Inflammatory macrophage treated with lipopolysaccharide for 4 hours (primary cell): ENCODE data around the gene MCM9.
"Not testable (repeated sequence)": the region's sequence is repeated elsewhere in the genome, so short reads cannot be mapped to it uniquely, and the experiment has no call there.

Experiments used
- DNase-seq: peaks from one replicate; pipeline ENCODE4 v3.0.0-alpha.2; 2020

The MCM9 gene

DNA sequence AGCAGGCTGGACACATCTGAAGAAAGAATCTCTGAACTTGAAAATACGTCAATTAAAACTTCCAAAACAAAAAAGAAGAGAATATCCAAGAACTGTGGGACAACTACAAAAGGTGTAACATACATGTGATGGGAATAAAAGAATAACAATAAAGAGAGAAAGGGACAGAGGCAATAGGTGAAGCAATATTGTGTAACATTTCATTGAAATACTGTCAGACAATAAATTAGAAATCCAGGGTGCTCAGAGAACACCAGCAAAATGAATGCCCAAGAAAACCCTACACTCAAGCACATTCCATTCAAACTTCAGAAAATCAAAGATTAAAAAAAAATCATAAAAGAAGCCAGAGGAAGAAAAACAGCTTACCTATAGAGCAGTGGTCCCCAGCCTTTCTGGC, 74.6 kb downstream of the MCM9 start:
- no peak for DNase-seq

DNA sequence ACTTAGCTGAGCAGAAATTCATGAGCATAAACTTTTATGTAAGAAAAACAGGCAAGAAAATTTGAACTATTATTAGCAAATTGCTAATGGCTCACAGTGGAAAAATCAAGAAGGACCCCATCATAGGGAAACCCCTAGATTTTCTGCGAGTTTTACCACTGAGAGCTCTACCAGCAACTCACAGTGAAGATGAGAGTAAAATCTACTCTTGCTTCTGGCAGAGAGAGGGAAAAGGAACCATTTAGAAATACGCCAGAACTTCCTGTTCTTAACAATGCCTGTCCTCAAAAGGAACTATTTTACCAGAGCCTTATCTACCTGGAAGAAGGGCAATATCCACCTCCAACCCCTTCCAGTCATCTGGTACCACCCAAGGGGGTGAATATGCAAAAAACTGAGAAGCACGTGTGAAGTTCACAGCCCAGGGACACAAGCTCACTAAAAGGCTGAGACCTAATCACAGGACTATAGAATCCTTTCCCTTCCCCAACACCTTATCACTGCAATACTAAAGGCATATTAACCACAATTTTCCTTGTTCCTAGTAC, 75.4 kb downstream of the MCM9 start:
- peak; percentile 6 for DNase-seq

GRCh38 chr6:118856301-118856700, 78.7 kb downstream of the MCM9 start:
- DNase-seq = no peak

GRCh38 chr6:118853408-118853807, 81.6 kb downstream of the MCM9 start:
- DNase-seq = no peak

DNA sequence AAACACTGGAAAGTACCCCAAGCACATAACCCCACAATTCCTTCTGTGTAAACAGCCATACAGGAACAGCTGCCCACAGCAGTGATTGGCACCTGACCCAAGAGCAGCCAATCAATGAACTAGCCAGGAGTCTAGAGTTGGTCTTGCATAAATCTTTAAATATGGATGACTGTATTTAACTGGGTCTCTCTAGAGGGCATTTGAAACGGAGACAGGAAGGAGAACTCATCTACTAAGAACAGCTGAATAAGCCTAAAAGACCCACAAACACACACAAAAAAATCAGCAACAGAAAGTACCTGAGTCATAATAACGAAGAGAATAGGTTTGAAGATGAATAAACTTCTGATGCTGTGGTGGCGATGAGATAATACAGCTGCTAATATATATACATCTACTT, 90.0 kb downstream of the MCM9 start:
- no peak for DNase-seq

DNA sequence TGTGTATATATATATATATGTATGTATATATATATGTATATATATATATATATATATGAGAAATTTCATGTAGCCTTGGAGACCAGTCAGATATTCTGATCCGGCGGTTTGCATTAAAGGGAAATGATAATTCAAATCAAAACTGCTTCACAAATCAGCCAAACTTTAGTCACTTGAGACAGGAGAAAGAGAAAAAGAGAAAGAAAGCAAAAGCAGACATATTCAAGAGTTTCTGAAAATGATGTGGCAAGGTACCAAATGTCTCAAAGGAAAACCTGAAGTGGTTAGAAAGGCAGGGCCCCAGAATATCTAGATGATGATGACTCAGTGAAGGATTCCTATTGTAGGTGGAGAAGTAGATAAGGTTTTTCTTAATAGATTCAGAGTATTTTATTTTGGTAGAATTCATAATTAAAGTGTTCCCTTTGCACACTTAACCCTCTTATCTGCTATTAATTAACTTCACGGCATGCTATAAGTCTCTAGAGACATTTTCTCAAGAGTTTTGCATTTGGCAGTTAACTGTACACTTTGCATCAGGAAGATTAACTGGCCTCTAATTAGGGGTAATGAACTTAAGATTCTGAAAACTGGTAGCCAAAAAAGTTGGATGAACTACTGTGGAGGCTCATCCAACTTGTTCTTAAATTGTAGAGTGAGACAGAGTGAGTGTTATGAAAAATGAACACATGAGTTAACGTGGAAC, 91.1 kb downstream of the MCM9 start:
- peak; percentile 4 for DNase-seq

GRCh38 chr6:118830691-118831090, 104.3 kb downstream of the MCM9 start:
- no peak for DNase-seq

- DNase-seq = no peak
These were observed 105.0 kb downstream of the MCM9 start for GRCh38 chr6:118829817-118830478.

DNA sequence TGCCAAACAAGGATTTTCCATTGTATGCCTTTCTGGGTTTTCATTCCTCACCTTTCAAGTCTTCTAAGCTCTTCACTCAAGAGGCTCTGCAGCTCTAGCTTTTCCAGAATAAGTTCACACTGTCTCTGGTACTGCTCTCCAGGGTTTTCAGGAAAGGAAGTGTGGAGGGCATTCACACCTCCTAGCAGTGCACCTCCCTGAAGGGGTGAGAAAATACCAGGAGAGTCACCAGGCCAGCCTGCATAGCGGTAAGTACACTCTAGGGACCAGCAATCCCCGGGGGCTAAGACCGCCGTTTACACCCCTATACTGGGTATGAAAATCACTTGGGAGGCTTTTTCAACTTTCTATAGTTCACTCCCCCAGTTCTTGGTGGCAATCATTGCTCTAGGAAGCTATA, 108.9 kb downstream of the MCM9 start:
- DNase-seq = no peak

- no peak for DNase-seq
These were observed 109.3 kb downstream of the MCM9 start for GRCh38 chr6:118825661-118826060.

- DNase-seq = no peak
These were observed 119.5 kb downstream of the MCM9 start for GRCh38 chr6:118815495-118815894.

GRCh38 chr6:118813775-118814174, 121.2 kb downstream of the MCM9 start:
- DNase-seq = peak; percentile 40

- DNase-seq = no peak
These were observed 122.0 kb downstream of the MCM9 start for GRCh38 chr6:118812970-118813369.

GRCh38 chr6:118810420-118811027, 124.4 kb downstream of the MCM9 start:
- peak; percentile 32 for DNase-seq

GRCh38 chr6:118808793-118809638, 125.9 kb downstream of the MCM9 start:
- DNase-seq = peak; percentile 76

DNA sequence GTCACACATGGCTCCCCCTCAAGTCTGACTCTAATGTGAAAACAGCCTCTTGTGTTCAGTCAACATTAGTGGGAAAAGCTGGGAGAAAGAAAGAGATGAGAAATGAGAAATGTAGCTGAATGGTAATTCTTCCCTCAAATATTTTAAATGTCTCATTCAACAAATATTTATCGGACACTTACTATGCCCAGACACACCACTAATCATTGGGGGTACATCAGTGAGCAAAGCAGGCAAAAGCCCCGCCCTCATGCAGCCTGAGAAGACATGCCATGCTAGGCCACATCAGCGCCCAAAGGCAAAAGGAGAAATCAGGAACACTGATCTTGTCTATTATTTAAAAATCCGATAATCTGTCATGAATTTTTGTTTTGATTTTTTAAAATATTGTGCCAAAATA, 130.9 kb downstream of the MCM9 start:
- DNase-seq = no peak

DNA sequence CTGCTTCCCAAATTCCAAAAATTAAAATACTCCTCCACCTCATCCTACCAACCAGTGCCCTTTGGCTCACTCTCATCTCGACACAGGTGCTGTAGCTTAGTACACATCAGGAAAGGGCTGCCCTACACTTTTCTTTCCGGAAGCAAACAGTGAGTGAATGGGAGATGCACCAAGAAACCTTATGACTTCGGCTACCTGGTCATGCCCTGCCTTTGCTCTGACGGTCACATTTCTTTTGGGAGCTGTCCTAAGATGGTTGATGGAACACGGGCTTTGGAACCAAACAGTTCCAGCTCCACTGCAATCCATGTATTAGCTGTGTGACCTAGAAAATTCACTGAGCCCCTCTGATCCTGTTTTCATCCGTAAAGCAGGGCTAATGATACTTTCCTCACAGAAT, 133.7 kb downstream of the MCM9 start:
- DNase-seq = no peak

GRCh38 chr6:118800394-118801071, 134.4 kb downstream of the MCM9 start:
- DNase-seq = peak; percentile 85

GRCh38 chr6:118799826-118800225, 135.1 kb downstream of the MCM9 start:
- DNase-seq = no peak

GRCh38 chr6:118796548-118796947, 138.4 kb downstream of the MCM9 start:
- not testable (repeated sequence) for DNase-seq

GRCh38 chr6:118791499-118791898, 143.5 kb downstream of the MCM9 start:
- no peak for DNase-seq

GRCh38 chr6:118789954-118790353, 145.0 kb downstream of the MCM9 start:
- no peak for DNase-seq
